PC-3 (cell line): ENCODE results near the gene APOL1. TPM values are rescaled to one million over a fixed set of nuclear protein-coding genes. Genes with fewer than 3 reads are reported as not detected.
A peak's percentile ranks its signal among the peaks of the same experiment; 100 is the strongest.

Source experiments
- ATAC-seq: fragments of 200-7000 bp; cut with Tn5 transposase; 2 replicates; pipeline ENCODE4 v1.9.1; 2020; ENCODE audit warnings: mild to moderate bottlenecking, moderate library complexity
- BruUV-seq: library from RNA; stranded (reverse); fragments of 400-500 nt; replicated peaks from 2 replicates; lab custom pipeline; 2021; lab: Mats Ljungman, UMichigan
- CTCF ChIA-PET: fragments of 300-600 bp; sonication (Branson Sonifier 250); formaldehyde crosslinking; loops from one replicate; lab custom pipeline; 2022; ENCODE audit warnings: antibody characterized with exemption; lab: Charles Lee
- POLR2A ChIA-PET: fragments of 300-600 bp; sonication (Branson Sonifier 250); formaldehyde crosslinking; loops from one replicate; lab custom pipeline; 2022; ENCODE audit warnings: antibody characterized with exemption; ENCODE audit not compliant: unreplicated experiment; lab: Charles Lee
- DNase-seq: peaks from one replicate; pipeline ENCODE4 v3.0.0-alpha.2; 2015
- H2AFZ ChIP-seq: fragments of 300-600 bp; sonication (generic); 2 replicates; pipeline ENCODE4 v1.6.0; 2016; ENCODE audit warnings: antibody characterized with exemption, low read length
- H3F3A ChIP-seq: fragments of 300-600 bp; sonication (generic); one replicate; pipeline ENCODE4 v1.6.0; 2017; ENCODE audit warnings: antibody characterized with exemption, low read length, control low read depth, mild to moderate bottlenecking; ENCODE audit not compliant: unreplicated experiment
- H3K27ac ChIP-seq: fragments of 300-600 bp; sonication (generic); 2 replicates; pipeline ENCODE4 v1.5.1; 2016; ENCODE audit warnings: mild to moderate bottlenecking, low read length
- H3K27me3 ChIP-seq: fragments of 300-600 bp; sonication (generic); 2 replicates; pipeline ENCODE4 v1.6.1; 2016; ENCODE audit warnings: low read length, mixed read lengths
- H3K36me3 ChIP-seq: fragments of 300-600 bp; sonication (generic); 2 replicates; pipeline ENCODE4 v1.6.1; 2016; ENCODE audit warnings: low read depth, mixed run types, low read length, mixed read lengths
- H3K4me1 ChIP-seq: fragments of 300-600 bp; sonication (generic); 2 replicates; pipeline ENCODE4 v1.5.1; 2016; ENCODE audit warnings: low read length; ENCODE audit not compliant: insufficient read depth
- H3K4me2 ChIP-seq: fragments of 300-600 bp; sonication (generic); 2 replicates; pipeline ENCODE4 v1.6.0; 2016; ENCODE audit warnings: low read length
- H3K4me3 ChIP-seq: fragments of 300-600 bp; sonication (generic); 2 replicates; pipeline ENCODE4 v1.5.1; 2016; ENCODE audit warnings: mild to moderate bottlenecking, low read length, mixed read lengths
- H3K79me2 ChIP-seq: fragments of 300-600 bp; sonication (generic); 2 replicates; pipeline ENCODE4 v1.6.1; 2017; ENCODE audit warnings: low read length, mixed read lengths
- H3K9ac ChIP-seq: fragments of 300-600 bp; sonication (generic); 2 replicates; pipeline ENCODE4 v1.6.0; 2016; ENCODE audit warnings: mild to moderate bottlenecking, low read length
- H3K9me2 ChIP-seq: fragments of 300-600 bp; sonication (generic); replicated peaks from 2 replicates; pipeline ENCODE4 v1.6.1; 2016; ENCODE audit warnings: mixed run types, low read length, mixed read lengths
- H3K9me3 ChIP-seq: fragments of 300-600 bp; sonication (generic); 2 replicates; pipeline ENCODE4 v1.6.1; 2016; ENCODE audit warnings: low read length, mixed read lengths
- H4K20me1 ChIP-seq: fragments of 300-600 bp; sonication (generic); 2 replicates; pipeline ENCODE4 v1.6.1; 2016; ENCODE audit warnings: low read length, mixed read lengths
- EZH2 ChIP-seq: fragments of 300-600 bp; sonication (generic); IDR thresholded peaks from one replicate; pipeline ENCODE4 v1.6.1; 2017; ENCODE audit warnings: antibody characterized with exemption, mild to moderate bottlenecking, low read length; ENCODE audit not compliant: unreplicated experiment
- EZH2phosphoT487 ChIP-seq: fragments of 300-600 bp; sonication (generic); IDR thresholded peaks from 2 replicates; pipeline ENCODE4 v1.6.1; 2018; ENCODE audit warnings: mild to moderate bottlenecking, antibody characterized with exemption, low read length, borderline replicate concordance
- intact Hi-C: fragments of 100-400 bp; cut with micrococcal nuclease; formaldehyde crosslinking; loops from 2 replicates; pipeline ENCODE4 v1.9.0; 2023
- total RNA-seq: library from RNA; depleted of rRNA; stranded (reverse); fragments of >200 nt; gene quantifications from 2 replicates; pipeline ENCODE4 v1.2.3, GENCODE V29; 2014
- TF ChIP-seq, protein P1 (sequence below): fragments of 300-600 bp; sonication (generic); conservative IDR thresholded peaks from 2 replicates; pipeline ENCODE4 v1.5.1; 2017; ENCODE audit warnings: antibody characterized with exemption, low read depth, mild to moderate bottlenecking, low read length

Gene APOL1
- total RNA-seq, 1 experiment from 2014 or later: not detected

DNA sequence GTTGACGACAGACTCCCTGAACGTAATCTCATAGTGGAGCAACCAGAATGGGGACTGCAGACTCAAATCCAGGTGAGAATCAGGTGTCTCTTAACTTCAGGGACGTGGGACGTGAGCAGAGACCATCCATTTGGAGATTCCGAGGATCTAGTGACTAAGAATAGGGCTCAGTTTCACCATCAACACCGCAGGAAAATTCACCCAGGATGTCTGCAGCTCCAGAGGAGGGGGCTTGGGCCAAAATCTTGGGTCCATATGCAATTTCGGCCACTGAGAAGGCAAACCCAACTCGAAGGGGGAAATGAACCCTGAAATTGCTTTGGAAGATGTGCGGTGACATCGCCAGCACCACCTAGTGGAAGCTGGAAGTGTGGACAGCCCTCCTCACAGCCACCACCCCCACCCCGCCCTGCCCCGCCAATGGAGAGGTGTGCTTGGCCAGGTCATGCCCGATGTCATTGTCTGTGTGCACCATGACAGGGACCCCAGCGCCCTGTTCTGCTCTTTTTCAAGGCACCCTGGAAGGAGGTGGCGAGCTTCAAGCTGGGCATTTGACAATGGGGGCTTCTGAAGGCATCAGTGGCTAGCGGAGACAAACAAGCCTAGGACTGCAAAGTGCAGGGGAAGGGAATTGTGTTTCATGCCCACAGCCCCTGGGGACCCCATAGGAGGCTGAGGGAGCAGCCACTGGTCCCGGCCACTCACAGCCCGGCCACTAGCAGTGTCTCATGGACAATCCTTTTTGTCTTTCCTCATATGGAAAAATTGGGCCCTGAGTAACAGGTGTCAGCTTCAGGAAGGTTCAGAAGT lies 24.8 kb downstream of the APOL1 start:
- intact Hi-C loops: no loop called here
- Histone ChIP-seq H3K4me2 (no peak overlapping the region), H3K36me3 (peaks cover 14% of the 10 kb centered on the region), H2AFZ (no peak overlapping the region), H3K27ac (no peak overlapping the region), H4K20me1 (no peaks in the 10 kb centered on the region), H3K4me3 (no peak overlapping the region), H3K9ac (no peak overlapping the region), H3K79me2 (no peaks in the 10 kb centered on the region), H3K9me2 (no peaks in the 10 kb centered on the region), H3K9me3 (no peaks in the 10 kb centered on the region), H3F3A (no peaks in the 10 kb centered on the region), H3K4me1 (no peaks in the 10 kb centered on the region), H3K27me3 (no peaks in the 10 kb centered on the region)
- DNase-seq: peak; percentile 50
- BruUV-seq: no TSS peak
- peak; percentile 82 for ATAC-seq
- ChIA-PET POLR2A (no interaction called here), CTCF (interaction anchor here (0.6 to 1.2 kb wide), 4 partner anchors 9 to 79 kb away, joined by 3 to 4 read pairs (median 3); partner anchors contain the start of gene APOL2)
- TF ChIP-seq EZH2phosphoT487: no peak
- TF ChIP-seq, protein P1, sequence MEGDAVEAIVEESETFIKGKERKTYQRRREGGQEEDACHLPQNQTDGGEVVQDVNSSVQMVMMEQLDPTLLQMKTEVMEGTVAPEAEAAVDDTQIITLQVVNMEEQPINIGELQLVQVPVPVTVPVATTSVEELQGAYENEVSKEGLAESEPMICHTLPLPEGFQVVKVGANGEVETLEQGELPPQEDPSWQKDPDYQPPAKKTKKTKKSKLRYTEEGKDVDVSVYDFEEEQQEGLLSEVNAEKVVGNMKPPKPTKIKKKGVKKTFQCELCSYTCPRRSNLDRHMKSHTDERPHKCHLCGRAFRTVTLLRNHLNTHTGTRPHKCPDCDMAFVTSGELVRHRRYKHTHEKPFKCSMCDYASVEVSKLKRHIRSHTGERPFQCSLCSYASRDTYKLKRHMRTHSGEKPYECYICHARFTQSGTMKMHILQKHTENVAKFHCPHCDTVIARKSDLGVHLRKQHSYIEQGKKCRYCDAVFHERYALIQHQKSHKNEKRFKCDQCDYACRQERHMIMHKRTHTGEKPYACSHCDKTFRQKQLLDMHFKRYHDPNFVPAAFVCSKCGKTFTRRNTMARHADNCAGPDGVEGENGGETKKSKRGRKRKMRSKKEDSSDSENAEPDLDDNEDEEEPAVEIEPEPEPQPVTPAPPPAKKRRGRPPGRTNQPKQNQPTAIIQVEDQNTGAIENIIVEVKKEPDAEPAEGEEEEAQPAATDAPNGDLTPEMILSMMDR: peak; percentile 60

DNA sequence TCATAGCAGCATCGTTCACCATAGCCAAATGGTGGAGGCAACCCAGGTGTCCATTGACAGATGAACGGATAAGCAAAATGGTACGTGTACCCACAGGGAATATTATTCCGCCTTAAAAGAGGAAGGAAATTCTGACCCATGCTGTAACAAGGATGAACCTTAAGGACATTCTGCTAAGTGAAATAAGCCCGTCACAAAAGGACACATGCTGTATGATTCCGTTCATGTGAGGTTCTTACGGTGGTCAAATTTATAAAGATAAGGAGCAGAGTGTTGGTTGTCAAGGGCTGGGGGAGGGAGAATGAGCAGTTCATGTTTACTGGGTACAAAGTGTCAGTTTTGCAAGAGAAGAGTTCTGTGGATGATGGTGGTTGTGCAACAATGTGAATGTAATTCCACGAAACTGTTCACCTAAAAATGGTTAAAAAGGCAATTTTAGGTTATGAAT lies 26.3 kb downstream of the APOL1 start:
- DNase-seq: no peak
- CTCF ChIA-PET: no interaction called here

More for the DNA sequence above, 26.3 kb downstream of the APOL1 start:
- H3K27me3 ChIP-seq: no peaks in the 10 kb centered on the region
- H3K9me3 ChIP-seq: no peaks in the 10 kb centered on the region
- H2AFZ ChIP-seq: no peak overlapping the region
- BruUV-seq: no TSS peak
- no peaks in the 10 kb centered on the region for H4K20me1 ChIP-seq
- no peaks in the 10 kb centered on the region for H3K79me2 ChIP-seq
- no peak overlapping the region for H3K4me3 ChIP-seq
- H3K27ac ChIP-seq: no peak overlapping the region
- no peaks in the 10 kb centered on the region for H3K9me2 ChIP-seq
- H3K36me3 ChIP-seq: peaks cover 24% of the 10 kb centered on the region
- no peak for ATAC-seq
- no peak overlapping the region for H3K4me2 ChIP-seq
- H3K9ac ChIP-seq: no peak overlapping the region
- H3K4me1 ChIP-seq: no peaks in the 10 kb centered on the region
- TF ChIP-seq EZH2phosphoT487 (no peak), EZH2 (no peak)
- TF ChIP-seq, protein P1: no peak
- no peaks in the 10 kb centered on the region for H3F3A ChIP-seq
- intact Hi-C loops: no loop called here
- POLR2A ChIA-PET: no interaction called here
